Gastroesophageal sphincter (tissue), 4 donors: ENCODE measurements around the gene ITGA11. TPM values are rescaled to one million over a fixed set of nuclear protein-coding genes. Genes with fewer than 3 reads are reported as not detected.

Source experiments
- ATAC-seq: fragments of 150-250 bp; one replicate; pipeline ENCODE4 v1.9.1; 2016; ENCODE audit warnings: mild to moderate bottlenecking, moderate library complexity
- H3K27ac ChIP-seq, 4 donors: fragments of 200-600 bp; sonication (generic) in 3 of 4; 1 replicate in 3 of 4; 2 replicates in 1 of 4; pipeline ENCODE4 v1.5.1; 2016 to 2019
- H3K27me3 ChIP-seq: fragments of 200-600 bp; sonication (generic); one replicate; pipeline ENCODE4 v1.5.1; 2019
- H3K36me3 ChIP-seq, 2 donors: fragments of 200-600 bp; sonication (generic); one replicate each; pipeline ENCODE4 v1.5.1; 2019; ENCODE audit warnings: control low read depth in 1 of 2
- H3K4me1 ChIP-seq, 3 donors: fragments of 200-600 bp; sonication (generic); 1 replicate in 2 of 3; 2 replicates in 1 of 3; pipeline ENCODE4 v1.5.1; 2016 to 2019; ENCODE audit warnings: control low read depth in 2 of 3
- H3K4me3 ChIP-seq, 2 donors: fragments of 200-600 bp; sonication (generic); one replicate each; pipeline ENCODE4 v1.5.1; 2019; ENCODE audit warnings: mild to moderate bottlenecking in 1 of 2, moderate library complexity in 1 of 2
- H3K9me3 ChIP-seq, 3 donors: fragments of 200-600 bp; sonication (generic); one replicate each; pipeline ENCODE4 v1.5.1; 2017 to 2019; ENCODE audit warnings: control low read depth in 2 of 3
- EP300 ChIP-seq: sonication (generic); formaldehyde crosslinking; IDR thresholded peaks from one replicate; pipeline ENCODE4 v1.6.1; 2017; ENCODE audit warnings: antibody characterized with exemption, mild to moderate bottlenecking
- POLR2A ChIP-seq, 2 donors: fragments of 450-650 bp; IDR thresholded peaks; one replicate each; pipeline ENCODE4 v1.6.1; 2017; ENCODE audit warnings: antibody characterized with exemption in 2 of 2, mild to moderate bottlenecking in 2 of 2, moderate library complexity in 1 of 2
- POLR2AphosphoS5 ChIP-seq: sonication (generic); formaldehyde crosslinking; IDR thresholded peaks from one replicate; pipeline ENCODE4 v1.6.1; 2017; ENCODE audit warnings: antibody characterized with exemption
- WGBS, 2 donors: methylation state at CpG; one replicate each; pipeline ENCODE4 v1.1.5; 2018; ENCODE audit warnings: low coverage in 1 of 2; 5-methylcytosine and 5-hydroxymethylcytosine counted together
- total RNA-seq, 4 donors: library from RNA; depleted of rRNA; stranded (reverse); fragments of >200 nt; gene quantifications; one replicate each; pipeline ENCODE4 v1.1.0, GENCODE V29; 2016
- TF ChIP-seq, protein P1 (sequence below), 4 experiments: fragments of 200-600 bp in 2 of 4; fragments of 450-650 bp in 2 of 4; sonication (generic) in 1 of 4; IDR thresholded peaks; one replicate each; pipeline ENCODE4 v1.5.1; 2017 to 2019; ENCODE audit warnings: antibody characterized with exemption in 4 of 4, mild to moderate bottlenecking in 2 of 4, moderate library complexity in 2 of 4

Gene ITGA11
- total RNA-seq, 4 donors from 2014 or later = 3.8 to 9.5 (median 6.7) TPM

DNA sequence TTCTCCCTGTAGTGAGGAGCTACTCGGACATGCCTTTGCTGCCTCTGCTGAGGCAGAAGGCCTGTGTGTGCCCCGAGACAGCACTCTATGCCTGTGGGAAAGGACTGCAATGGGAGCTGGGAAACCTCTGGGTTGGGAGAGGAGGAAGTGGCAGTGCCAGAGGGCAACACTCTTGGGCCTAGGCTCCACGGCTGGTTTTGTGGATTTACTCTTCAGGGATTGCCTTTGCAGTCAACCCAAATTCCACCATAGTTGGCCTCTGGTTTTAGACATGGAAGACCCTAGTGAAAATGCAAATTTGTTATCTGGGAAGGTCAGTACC lies 46.8 kb downstream of the ITGA11 start:
- H3K27ac ChIP-seq = peak overlapping the region in 3 of 4 donors; percentile 22 to 66 (median 46)
- H3K36me3 ChIP-seq = no peaks in the 10 kb centered on the region
- H3K27me3 ChIP-seq = peaks cover 35% of the 10 kb centered on the region
- H3K9me3 ChIP-seq = no peaks in the 10 kb centered on the region
- no peak for ATAC-seq
- 90 to 94% methylated on average over 2 to 3 of the region's 3 CpGs for WGBS, 2 donors
- H3K4me3 ChIP-seq = no peak overlapping the region
- no peaks in the 10 kb centered on the region for H3K4me1 ChIP-seq
- no peak for TF ChIP-seq EP300
- TF ChIP-seq POLR2AphosphoS5 = no peak
- TF ChIP-seq, protein P1, sequence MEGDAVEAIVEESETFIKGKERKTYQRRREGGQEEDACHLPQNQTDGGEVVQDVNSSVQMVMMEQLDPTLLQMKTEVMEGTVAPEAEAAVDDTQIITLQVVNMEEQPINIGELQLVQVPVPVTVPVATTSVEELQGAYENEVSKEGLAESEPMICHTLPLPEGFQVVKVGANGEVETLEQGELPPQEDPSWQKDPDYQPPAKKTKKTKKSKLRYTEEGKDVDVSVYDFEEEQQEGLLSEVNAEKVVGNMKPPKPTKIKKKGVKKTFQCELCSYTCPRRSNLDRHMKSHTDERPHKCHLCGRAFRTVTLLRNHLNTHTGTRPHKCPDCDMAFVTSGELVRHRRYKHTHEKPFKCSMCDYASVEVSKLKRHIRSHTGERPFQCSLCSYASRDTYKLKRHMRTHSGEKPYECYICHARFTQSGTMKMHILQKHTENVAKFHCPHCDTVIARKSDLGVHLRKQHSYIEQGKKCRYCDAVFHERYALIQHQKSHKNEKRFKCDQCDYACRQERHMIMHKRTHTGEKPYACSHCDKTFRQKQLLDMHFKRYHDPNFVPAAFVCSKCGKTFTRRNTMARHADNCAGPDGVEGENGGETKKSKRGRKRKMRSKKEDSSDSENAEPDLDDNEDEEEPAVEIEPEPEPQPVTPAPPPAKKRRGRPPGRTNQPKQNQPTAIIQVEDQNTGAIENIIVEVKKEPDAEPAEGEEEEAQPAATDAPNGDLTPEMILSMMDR (IDR thresholded peaks at IDR 0.05) = no peak
- TF ChIP-seq POLR2A (IDR thresholded peaks at IDR 0.05) = no peak

DNA sequence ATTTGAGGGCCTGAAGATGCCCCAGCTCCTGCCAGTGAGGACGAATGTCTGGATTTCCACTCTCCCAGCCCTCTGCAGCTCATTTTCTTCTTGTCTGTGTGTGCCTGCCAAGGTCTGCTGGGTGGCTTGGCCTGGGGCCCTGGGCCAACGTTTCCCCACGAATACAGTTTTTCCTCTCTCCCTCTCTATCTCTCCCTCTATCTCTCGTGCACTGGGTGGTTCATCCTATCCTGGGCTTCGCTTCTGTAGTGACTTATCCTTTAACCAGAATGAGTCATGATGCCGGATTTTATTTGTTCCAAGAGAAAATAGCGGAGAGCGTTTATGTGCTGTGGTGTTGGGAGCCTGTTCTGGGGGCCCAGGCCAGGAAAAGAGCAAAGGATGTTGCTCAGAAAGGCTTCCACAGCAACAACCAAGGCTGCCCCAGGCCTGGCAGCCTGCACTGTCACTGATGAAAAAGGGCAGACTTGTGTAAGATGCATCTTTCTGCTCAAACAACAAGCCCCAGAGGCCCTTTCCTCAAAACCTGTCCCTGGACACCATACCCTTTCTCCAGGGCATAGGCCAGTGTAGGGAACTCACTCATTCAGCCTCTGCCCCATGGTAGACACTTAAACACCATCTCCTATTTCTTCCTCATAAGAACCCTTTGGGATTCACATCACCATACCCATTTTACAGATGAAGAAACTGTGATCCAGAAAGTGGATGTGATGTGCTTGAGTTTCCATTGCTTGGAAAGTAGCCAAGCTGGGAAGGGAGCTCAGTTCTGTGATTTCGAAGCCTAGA lies 47.3 kb downstream of the ITGA11 start:
- TF ChIP-seq EP300 = no peak
- no peak for TF ChIP-seq POLR2A (IDR thresholded peaks at IDR 0.05)
- TF ChIP-seq, protein P1 (IDR thresholded peaks at IDR 0.05) = no peak
- no peak for TF ChIP-seq POLR2AphosphoS5
- H3K4me3 ChIP-seq = no peak overlapping the region
- H3K9me3 ChIP-seq = no peaks in the 10 kb centered on the region
- peaks cover 30% of the 10 kb centered on the region for H3K27me3 ChIP-seq
- WGBS, 2 donors = 36 to 60% methylated on average over 2 to 5 of the region's 9 CpGs
- H3K36me3 ChIP-seq = no peaks in the 10 kb centered on the region
- no peaks in the 10 kb centered on the region for H3K4me1 ChIP-seq
- ATAC-seq = peak; percentile 64
- H3K27ac ChIP-seq = peak overlapping the region in 3 of 4 donors; percentile 22 to 66 (median 46)

DNA sequence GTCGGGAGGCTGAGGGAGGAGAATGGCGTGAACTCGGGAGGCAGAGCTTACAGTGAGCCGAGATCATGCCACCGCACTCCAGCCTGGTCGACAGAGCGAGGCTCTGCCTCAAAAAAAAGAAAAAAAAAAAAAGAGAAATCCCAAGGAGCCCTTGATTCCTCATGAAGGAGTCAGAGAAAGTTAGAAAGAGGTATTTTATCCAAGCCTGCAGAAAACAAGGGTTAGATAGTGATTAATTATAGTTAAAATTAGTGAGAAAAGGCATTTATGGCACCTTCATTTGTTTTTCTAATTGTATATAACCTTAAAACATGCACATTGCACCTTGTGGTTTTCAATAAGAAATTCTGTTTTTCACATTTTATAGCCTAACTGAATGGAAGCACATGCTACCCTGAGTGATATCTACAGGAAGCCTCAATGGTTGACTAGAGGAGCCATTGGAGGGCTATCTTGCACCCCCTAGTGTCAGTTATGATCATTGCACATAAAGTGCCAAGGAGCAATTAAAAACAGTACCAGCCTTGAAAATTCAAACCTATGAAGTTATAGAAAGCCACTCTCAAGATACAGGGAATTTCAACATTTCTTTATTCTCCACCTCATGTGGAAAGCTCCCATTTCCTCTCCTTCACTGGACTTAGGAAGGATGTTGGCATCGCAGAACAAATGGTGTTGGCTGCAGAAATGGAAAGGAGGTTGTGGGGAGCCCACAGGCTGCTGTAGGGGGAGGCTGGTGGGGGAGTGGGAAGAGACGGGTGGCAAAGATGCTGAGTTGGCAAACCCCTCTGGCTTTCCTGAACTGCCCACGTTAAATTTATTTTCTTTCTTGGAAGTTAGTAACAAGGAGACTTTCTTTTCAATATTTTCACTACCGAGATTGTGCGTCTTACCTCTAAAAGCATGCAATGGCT lies 48.5 kb downstream of the ITGA11 start:
- Histone ChIP-seq H3K27ac (no peak overlapping the region), H3K36me3 (no peaks in the 10 kb centered on the region), H3K27me3 (peaks cover 18% of the 10 kb centered on the region), H3K4me3 (no peak overlapping the region), H3K9me3 (no peaks in the 10 kb centered on the region), H3K4me1 (no peaks in the 10 kb centered on the region)
- 77 to 91% methylated on average over 7 to 9 of the region's 12 CpGs for WGBS, 2 donors
- no peak for ATAC-seq
- TF ChIP-seq POLR2AphosphoS5 (no peak), POLR2A (IDR thresholded peaks at IDR 0.05) (no peak), EP300 (no peak)
- TF ChIP-seq, protein P1 (IDR thresholded peaks at IDR 0.05) = peak; percentile 57 to 76 (median 62)

DNA sequence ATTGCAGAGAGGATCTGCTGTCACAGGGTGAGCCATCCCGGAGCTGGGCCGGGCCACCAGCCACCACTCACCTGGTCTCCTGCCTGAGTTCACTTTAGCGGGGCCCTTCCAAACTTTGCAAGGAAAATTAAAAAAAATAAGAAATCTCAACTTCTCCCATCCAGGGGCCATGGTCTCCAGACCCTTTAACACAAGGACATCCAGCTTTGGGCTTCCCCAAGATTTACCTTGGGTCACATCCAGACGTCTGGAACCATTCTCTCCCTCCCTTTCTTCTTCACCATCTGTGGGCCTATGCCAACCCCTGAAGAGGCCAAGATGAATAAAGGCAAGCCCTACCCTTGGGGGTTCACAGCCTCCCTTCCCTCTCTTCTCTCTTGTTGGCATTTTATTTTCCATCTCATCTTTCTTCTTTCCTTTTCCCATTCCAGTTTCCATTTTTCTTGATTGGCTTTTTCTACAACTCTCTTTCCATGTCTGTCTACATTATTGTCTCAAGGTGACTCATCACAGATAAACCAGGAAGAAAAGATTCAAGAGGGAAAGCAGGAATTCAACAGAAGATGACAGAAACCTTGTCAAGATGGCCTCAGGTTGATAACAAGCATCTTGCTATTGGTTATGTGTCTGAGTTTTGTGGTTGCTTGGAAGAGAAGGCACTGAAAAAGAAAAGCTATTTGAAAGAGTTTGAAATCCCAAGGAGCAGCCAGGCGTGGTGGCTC lies 49.5 kb downstream of the ITGA11 start:
- Histone ChIP-seq H3K4me1 (no peaks in the 10 kb centered on the region), H3K36me3 (no peaks in the 10 kb centered on the region), H3K4me3 (no peak overlapping the region), H3K9me3 (no peaks in the 10 kb centered on the region), H3K27ac (no peak overlapping the region), H3K27me3 (peaks cover 10% of the 10 kb centered on the region)
- ATAC-seq = no peak
- TF ChIP-seq POLR2A (IDR thresholded peaks at IDR 0.05) (no peak), POLR2AphosphoS5 (no peak), EP300 (no peak)
- TF ChIP-seq, protein P1 (IDR thresholded peaks at IDR 0.05) = no peak
- WGBS, 2 donors = 75 to 82% methylated on average over 5 of the region's 5 CpGs
